Mucosa of descending colon (tissue), 3 donors: ENCODE measurements around the gene AMOTL2. TPM values are rescaled to one million over a fixed set of nuclear protein-coding genes. Genes with fewer than 3 reads are reported as not detected.
A peak's percentile ranks its signal among the peaks of the same experiment; 100 is the strongest.

Experiments
- ATAC-seq: fragments of 200-7000 bp; cut with Tn5 transposase; one replicate; pipeline ENCODE4 v1.9.1; 2020; ENCODE audit warnings: mild to moderate bottlenecking, moderate library complexity
- DNase-seq, 3 donors: peaks; one replicate each; pipeline ENCODE4 v3.0.0-alpha.2; 2020
- H3K36me3 ChIP-seq: fragments of 200-600 bp; one replicate; pipeline ENCODE4 v1.8.0; 2021; ENCODE audit warnings: low read depth, mild to moderate bottlenecking
- H3K4me1 ChIP-seq: fragments of 200-600 bp; one replicate; pipeline ENCODE4 v1.8.0; 2021; ENCODE audit warnings: low read depth, mild to moderate bottlenecking
- H3K4me3 ChIP-seq: fragments of 200-600 bp; one replicate; pipeline ENCODE4 v1.8.0; 2021; ENCODE audit warnings: mild to moderate bottlenecking
- H3K9me3 ChIP-seq: fragments of 200-600 bp; one replicate; pipeline ENCODE4 v1.8.0; 2021; ENCODE audit warnings: mild to moderate bottlenecking
- CTCF ChIP-seq: fragments of 200-600 bp; IDR thresholded peaks from one replicate; pipeline ENCODE4 v1.8.0; 2022; ENCODE audit warnings: antibody characterized with exemption, mild to moderate bottlenecking
- intact Hi-C, 2 donors: fragments of 100-400 bp; cut with DNase I in 1 of 2; cut with micrococcal nuclease in 1 of 2; formaldehyde crosslinking; loops; one replicate each; pipeline versions ENCODE4 v1.11.0 to v1.11.1; 2022; cut with DNase I, micrococcal nuclease
- total RNA-seq, 3 donors: library from RNA; stranded (reverse); fragmentation: NEBNext Ultra II Directional in 2 of 3; extraction: Animal tissue kit (Norgen Biotek cat#: 25700) in 2 of 3; gene quantifications; one replicate each; pipeline versions ENCODE4 v1.2.1 to v1.2.4, GENCODE V29; 2021 to 2023
- donor health status: DM: no; HTN: no; CAD: no; lungs with moderate emphysema.
- donor health status: DM: no; HTN: no; CAD: no.
- donor health status: DM: no; HTN: yes; CAD: no.

AMOTL2 gene
- total RNA-seq, 3 donors from 2014 or later = 17.9 to 35.1 (median 21.2) TPM

- Histone ChIP-seq H3K36me3 (no peaks in the 10 kb centered on the region), H3K9me3 (no peaks in the 10 kb centered on the region), H3K4me1 (no peaks in the 10 kb centered on the region), H3K4me3 (no peak overlapping the region)
- ATAC-seq = no peak
- no peak for DNase-seq
- TF ChIP-seq CTCF = no peak
- intact Hi-C loops = no loop called here
These were observed 48.1 kb downstream of the AMOTL2 start for GRCh38 chr3:134326126-134326525.

GRCh38 chr3:134325706-134326105, 48.5 kb downstream of the AMOTL2 start:
- intact Hi-C loops = no loop called here
- peak in 1 of 3 donors; percentile 41 for DNase-seq
- no peaks in the 10 kb centered on the region for H3K4me1 ChIP-seq
- ATAC-seq = peak; percentile 69
- no peak overlapping the region for H3K4me3 ChIP-seq
- TF ChIP-seq CTCF = no peak
- no peaks in the 10 kb centered on the region for H3K36me3 ChIP-seq
- no peaks in the 10 kb centered on the region for H3K9me3 ChIP-seq

DNA sequence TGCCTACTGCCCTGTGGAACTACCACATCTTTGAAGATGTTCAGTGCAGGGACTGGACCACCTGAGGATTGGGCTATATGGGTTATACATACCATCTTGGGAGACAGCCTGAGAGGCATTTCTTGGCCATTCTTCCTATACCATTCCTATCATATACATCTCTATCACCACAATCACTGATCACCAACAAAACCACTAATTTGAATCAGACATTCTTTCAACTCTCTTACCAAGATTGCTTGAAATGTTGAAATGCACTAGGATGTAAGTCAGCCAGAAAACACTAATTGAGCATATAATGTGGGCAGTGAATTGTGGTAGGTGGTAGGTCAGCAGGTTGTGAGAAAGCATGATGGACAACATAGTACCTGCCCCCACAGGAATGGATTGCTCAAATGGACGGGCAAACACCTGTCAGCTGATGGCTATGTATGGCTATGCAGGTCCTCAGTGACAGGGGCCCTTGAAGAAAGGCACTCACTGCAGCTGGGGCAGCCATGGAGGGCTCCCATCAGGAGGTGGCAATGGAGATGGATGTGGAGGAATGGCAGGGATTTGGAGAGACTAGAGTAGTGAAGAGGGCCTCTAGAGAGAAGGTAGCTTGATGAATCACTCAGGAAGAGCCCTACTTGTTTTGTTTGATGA, 49.1 kb downstream of the AMOTL2 start:
- H3K9me3 ChIP-seq = no peaks in the 10 kb centered on the region
- TF ChIP-seq CTCF = no peak
- intact Hi-C loops = no loop called here

GRCh38 chr3:134323966-134324962, 50.0 kb downstream of the AMOTL2 start:
- Histone ChIP-seq H3K36me3 (no peaks in the 10 kb centered on the region), H3K4me3 (no peak overlapping the region), H3K4me1 (no peaks in the 10 kb centered on the region), H3K9me3 (no peaks in the 10 kb centered on the region)
- ATAC-seq (no peak), DNase-seq (no peak)
- intact Hi-C loops = no loop called here
- TF ChIP-seq CTCF = no peak

More for the DNA sequence above, 49.1 kb downstream of the AMOTL2 start:
- no peak for ATAC-seq
- Histone ChIP-seq H3K36me3 (no peaks in the 10 kb centered on the region), H3K4me3 (no peak overlapping the region), H3K4me1 (no peaks in the 10 kb centered on the region)
- DNase-seq = no peak

DNA sequence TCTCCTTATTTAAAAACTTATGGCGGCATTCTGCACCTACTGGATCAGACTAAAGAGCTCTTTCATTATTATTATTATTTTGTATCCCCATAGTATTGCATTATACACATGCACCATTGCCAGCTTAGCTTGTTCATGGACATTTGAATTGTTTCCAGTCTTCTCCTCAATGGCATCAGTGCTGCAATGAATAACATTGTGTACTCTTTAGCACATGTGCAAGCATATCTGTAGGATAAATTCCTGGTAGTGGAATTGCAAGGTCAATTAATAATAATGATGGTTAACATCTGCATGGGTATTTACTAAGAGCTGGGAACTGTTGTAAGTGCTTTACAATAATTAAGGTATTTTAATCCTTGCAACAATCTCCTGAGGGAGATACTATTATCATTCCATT, 52.0 kb downstream of the AMOTL2 start:
- H3K36me3 ChIP-seq = no peaks in the 10 kb centered on the region
- TF ChIP-seq CTCF = no peak
- H3K4me3 ChIP-seq = no peak overlapping the region
- intact Hi-C loops = no loop called here
- no peaks in the 10 kb centered on the region for H3K9me3 ChIP-seq
- ATAC-seq (no peak), DNase-seq (no peak)
- H3K4me1 ChIP-seq = no peaks in the 10 kb centered on the region
